Natural killer cell (primary cell): ENCODE data around the gene CDCA4. TPM values are rescaled to one million over a fixed set of nuclear protein-coding genes. Genes with fewer than 3 reads are reported as not detected.
A peak's percentile ranks its signal among the peaks of the same experiment; 100 is the strongest.

Experiments
- ATAC-seq, 3 donors: fragments of 150-1000 bp in 2 of 3; fragments of 200-7000 bp in 1 of 3; cut with Tn5 transposase; 1 replicate in 1 of 3; 2 replicates in 2 of 3; pipeline ENCODE4 v1.10.0; 2021; ENCODE audit warnings: mild to moderate bottlenecking in 2 of 3, moderate library complexity in 2 of 3
- DNase-seq, 2 donors: peaks; one replicate each; pipeline versions ENCODE4 v3.0.0 to v3.0.0-alpha.2; 2013 to 2021; ENCODE audit warnings: mixed read lengths in 1 of 2
- H3K27ac ChIP-seq: one replicate; pipeline ENCODE4 v1.5.1; 2013; ENCODE audit warnings: mild to moderate bottlenecking, low read length
- H3K27me3 ChIP-seq: one replicate; pipeline ENCODE4 v1.6.1; 2013; ENCODE audit warnings: low read length; ENCODE audit not compliant: control insufficient read depth, insufficient read depth
- H3K36me3 ChIP-seq: one replicate; pipeline ENCODE4 v1.6.1; 2013; ENCODE audit warnings: low read length; ENCODE audit not compliant: control insufficient read depth, insufficient read depth
- H3K4me1 ChIP-seq: one replicate; pipeline ENCODE4 v1.6.1; 2013; ENCODE audit warnings: low read length; ENCODE audit not compliant: control insufficient read depth, insufficient read depth
- H3K4me3 ChIP-seq: one replicate; pipeline ENCODE4 v1.5.1; 2013; ENCODE audit warnings: low read length
- H3K9me3 ChIP-seq: one replicate; pipeline ENCODE4 v1.6.1; 2013; ENCODE audit warnings: low read length; ENCODE audit not compliant: control insufficient read depth, insufficient read depth
- H3K27ac Mint-ChIP-seq, 2 donors: one replicate each; pipeline ENCODE4 v1.8.0; 2022; ENCODE audit warnings: mild to moderate bottlenecking in 2 of 2, mixed read lengths in 2 of 2, moderate library complexity in 1 of 2
- H3K27me3 Mint-ChIP-seq, 2 donors: one replicate each; pipeline ENCODE4 v1.8.0; 2022; ENCODE audit warnings: low read depth in 2 of 2, mixed read lengths in 2 of 2
- H3K36me3 Mint-ChIP-seq: one replicate; pipeline ENCODE4 v1.8.0; 2022; ENCODE audit warnings: mixed read lengths
- H3K4me1 Mint-ChIP-seq, 2 donors: one replicate each; pipeline ENCODE4 v1.8.0; 2022; ENCODE audit warnings: mixed read lengths in 2 of 2
- H3K4me3 Mint-ChIP-seq: one replicate; pipeline ENCODE4 v1.8.0; 2022; ENCODE audit warnings: mild to moderate bottlenecking, moderate library complexity, mixed read lengths
- H3K9me3 Mint-ChIP-seq, 2 donors: one replicate each; pipeline ENCODE4 v1.8.0; 2022; ENCODE audit warnings: mixed read lengths in 2 of 2
- WGBS: methylation state at CpG from one replicate; pipeline ENCODE4 v1.1.7; 2013; ENCODE audit warnings: missing lambda C conversion rate; ENCODE audit not compliant: insufficient coverage; 5-methylcytosine and 5-hydroxymethylcytosine counted together
- intact Hi-C: fragments of 100-400 bp; cut with micrococcal nuclease; formaldehyde crosslinking; loops from one replicate; pipeline ENCODE4 v1.14.2; 2022
- total RNA-seq, 4 donors: library from RNA; stranded (reverse); fragments of 120-200 nt in 1 of 4; gene quantifications; one replicate each; pipeline versions ENCODE4 v1.2.3 to v1.2.4, GENCODE V29; 2013 to 2022
- TF ChIP-seq, protein P1 (sequence below): fragments of 200-600 bp; IDR thresholded peaks from one replicate; pipeline ENCODE4 v1.8.0; 2022; ENCODE audit warnings: antibody characterized with exemption

CDCA4 gene
- total RNA-seq, 3 donors from 2014 or later (not counting 1 experiment from before 2014, with no cell fraction given) = 10.3 to 20.7 (median 16.6) TPM

DNA sequence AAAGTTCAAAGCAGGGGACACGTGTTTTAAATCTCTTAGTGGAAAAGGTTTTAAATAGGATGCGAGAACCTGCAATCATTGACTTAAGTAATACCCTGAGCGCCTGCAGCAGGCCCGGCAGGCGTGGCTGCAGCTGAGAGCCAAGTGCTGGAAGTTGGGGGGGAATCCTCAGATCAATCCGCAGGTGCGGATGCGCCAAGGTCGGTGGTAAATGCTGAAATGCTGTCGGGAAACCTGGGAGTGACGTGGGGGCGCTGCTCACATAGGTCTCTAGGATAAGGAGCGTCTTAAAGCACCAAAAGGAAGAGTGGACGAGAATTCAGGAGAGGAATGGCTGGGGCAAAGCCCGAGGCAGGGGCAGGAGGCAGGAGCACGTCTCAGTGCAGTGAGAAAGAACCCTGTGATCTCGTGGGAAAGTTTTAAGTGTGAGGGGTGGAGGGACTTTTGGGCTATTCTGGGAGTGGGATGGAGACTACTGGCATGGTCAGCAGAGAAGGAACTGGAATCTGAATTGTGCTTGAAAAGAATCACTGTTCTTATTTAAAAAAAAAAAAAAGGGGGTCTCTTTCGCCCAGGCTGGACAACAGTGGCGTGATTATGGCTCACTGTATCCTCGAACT lies 883 bp upstream of the CDCA4 start:
- Mint-ChIP-seq H3K27ac (peak overlapping the region; percentile 85 to 87), H3K9me3 (no peaks in the 10 kb centered on the region), H3K36me3 (no peaks in the 10 kb centered on the region), H3K4me1 (peaks cover 28% of the 10 kb centered on the region in 2 donors), H3K27me3 (no peaks in the 10 kb centered on the region), H3K4me3 (peak overlapping the region; percentile 81)
- H3K4me3 ChIP-seq = peak overlapping the region; percentile 75
- H3K9me3 ChIP-seq = no peaks in the 10 kb centered on the region
- intact Hi-C loops = loop anchor here (1.0 kb wide), 2 partner anchors 36 to 470 kb away; partner anchors contain the start of genes CLBA1 and TEDC1
- no peaks in the 10 kb centered on the region for H3K36me3 ChIP-seq
- WGBS = 15% methylated on average over 20 of the region's 20 CpGs
- DNase-seq (peak in 1 of 2 donors; percentile 64), ATAC-seq (no peak)
- H3K27ac ChIP-seq = peak overlapping the region; percentile 77
- TF ChIP-seq, protein P1, sequence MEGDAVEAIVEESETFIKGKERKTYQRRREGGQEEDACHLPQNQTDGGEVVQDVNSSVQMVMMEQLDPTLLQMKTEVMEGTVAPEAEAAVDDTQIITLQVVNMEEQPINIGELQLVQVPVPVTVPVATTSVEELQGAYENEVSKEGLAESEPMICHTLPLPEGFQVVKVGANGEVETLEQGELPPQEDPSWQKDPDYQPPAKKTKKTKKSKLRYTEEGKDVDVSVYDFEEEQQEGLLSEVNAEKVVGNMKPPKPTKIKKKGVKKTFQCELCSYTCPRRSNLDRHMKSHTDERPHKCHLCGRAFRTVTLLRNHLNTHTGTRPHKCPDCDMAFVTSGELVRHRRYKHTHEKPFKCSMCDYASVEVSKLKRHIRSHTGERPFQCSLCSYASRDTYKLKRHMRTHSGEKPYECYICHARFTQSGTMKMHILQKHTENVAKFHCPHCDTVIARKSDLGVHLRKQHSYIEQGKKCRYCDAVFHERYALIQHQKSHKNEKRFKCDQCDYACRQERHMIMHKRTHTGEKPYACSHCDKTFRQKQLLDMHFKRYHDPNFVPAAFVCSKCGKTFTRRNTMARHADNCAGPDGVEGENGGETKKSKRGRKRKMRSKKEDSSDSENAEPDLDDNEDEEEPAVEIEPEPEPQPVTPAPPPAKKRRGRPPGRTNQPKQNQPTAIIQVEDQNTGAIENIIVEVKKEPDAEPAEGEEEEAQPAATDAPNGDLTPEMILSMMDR = no peak
- no peaks in the 10 kb centered on the region for H3K27me3 ChIP-seq
- peaks cover 44% of the 10 kb centered on the region for H3K4me1 ChIP-seq

DNA sequence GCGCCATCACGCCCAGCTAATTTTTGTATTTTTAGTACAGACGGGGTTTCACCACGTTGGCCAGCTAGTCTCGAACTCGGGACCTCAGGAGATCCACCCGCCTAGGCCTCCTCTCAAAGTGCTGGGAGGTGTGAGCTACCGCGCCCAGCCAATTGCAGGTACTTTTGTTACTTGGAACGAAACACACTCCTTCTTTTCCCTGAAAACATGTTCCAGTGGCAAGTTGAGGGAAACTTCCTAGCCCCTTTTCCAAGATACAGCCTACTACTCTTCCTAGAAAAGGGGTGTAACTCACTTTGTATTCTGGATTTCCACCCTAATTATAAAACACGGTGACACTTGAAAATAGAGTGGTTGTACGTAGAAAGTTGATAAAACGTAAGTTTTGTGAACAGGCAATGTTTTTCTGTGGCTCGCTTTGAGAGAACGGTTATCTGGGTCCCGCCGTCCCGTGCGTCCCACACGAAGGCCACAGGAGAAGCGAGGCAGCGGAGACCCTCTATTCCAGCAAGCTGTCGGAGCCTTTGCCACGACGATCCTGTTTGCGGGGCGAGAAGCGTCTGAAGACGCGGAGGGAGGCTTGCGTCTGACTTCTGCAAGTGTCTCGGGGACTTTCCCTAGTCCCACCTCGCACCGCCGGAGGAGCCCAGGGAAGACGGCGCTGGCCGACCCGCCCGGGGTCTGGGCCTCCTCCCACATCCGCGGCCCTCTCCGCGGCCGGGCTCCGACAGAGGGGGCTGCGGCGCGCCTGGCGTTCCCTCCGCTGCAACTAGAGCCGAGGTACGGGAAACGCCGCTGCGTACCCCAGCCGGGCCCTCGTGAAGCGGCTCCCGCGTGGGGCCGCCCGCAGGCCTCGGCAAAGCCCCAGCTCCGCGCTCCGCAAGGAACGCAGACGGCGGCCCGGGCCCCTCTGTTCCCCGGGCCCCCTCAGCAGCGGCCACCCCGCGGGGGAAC lies 745 bp downstream of the CDCA4 start:
- WGBS = 7% methylated on average over 74 of the region's 75 CpGs
- Histone ChIP-seq H3K9me3 (no peaks in the 10 kb centered on the region), H3K27ac (peak overlapping the region; percentile 72), H3K36me3 (no peaks in the 10 kb centered on the region), H3K27me3 (no peaks in the 10 kb centered on the region), H3K4me1 (peaks cover 49% of the 10 kb centered on the region), H3K4me3 (peak overlapping the region; percentile 36)
- Mint-ChIP-seq H3K36me3 (no peaks in the 10 kb centered on the region), H3K4me1 (peaks cover 41 to 44% of the 10 kb centered on the region in 2 donors), H3K9me3 (no peaks in the 10 kb centered on the region), H3K27ac (peak overlapping the region; percentile 88 to 92), H3K27me3 (no peaks in the 10 kb centered on the region), H3K4me3 (peak overlapping the region; percentile 90)
- DNase-seq = peak; percentile 67 to 87
- ATAC-seq = peak; percentile 39 to 59 (median 51)
- TF ChIP-seq, protein P1 = no peak
- intact Hi-C loops = no loop called here

DNA sequence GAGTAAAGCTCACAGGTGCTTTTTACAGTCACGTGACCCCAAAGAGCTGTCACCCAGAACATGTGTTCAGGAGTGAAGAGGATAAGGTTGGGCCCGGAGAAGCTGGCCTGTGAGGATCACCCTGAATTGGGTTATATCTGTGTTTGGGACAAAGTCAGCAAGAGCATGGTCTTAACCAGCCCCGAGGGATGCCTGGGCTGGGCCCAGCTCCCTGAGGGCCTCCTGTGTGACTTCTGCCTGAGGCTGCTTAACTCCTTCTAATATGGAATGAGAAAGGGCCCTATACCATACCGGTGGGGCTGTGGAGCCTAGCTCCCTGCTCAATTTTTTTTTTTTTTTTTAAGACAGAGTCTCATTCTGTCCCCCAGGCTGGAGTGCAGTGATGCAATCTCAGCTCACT lies 2.5 kb downstream of the CDCA4 start:
- Mint-ChIP-seq H3K27me3 (no peaks in the 10 kb centered on the region), H3K4me1 (peaks cover 53 to 61% of the 10 kb centered on the region in 2 donors), H3K27ac (peak overlapping the region in 1 of 2 donors; percentile 92), H3K36me3 (no peaks in the 10 kb centered on the region), H3K9me3 (no peaks in the 10 kb centered on the region), H3K4me3 (no peak overlapping the region)
- WGBS = 79% methylated on average over 3 of the region's 4 CpGs
- no peak overlapping the region for H3K4me3 ChIP-seq
- ATAC-seq = no peak
- H3K27ac ChIP-seq = no peak overlapping the region
- no peaks in the 10 kb centered on the region for H3K36me3 ChIP-seq
- TF ChIP-seq, protein P1 = no peak
- DNase-seq = no peak
- peaks cover 50% of the 10 kb centered on the region for H3K4me1 ChIP-seq
- intact Hi-C loops = no loop called here
- no peaks in the 10 kb centered on the region for H3K27me3 ChIP-seq
- no peaks in the 10 kb centered on the region for H3K9me3 ChIP-seq
